Activated naive CD8-positive, alpha-beta T cell treated with anti-CD3 and anti-CD28 coated beads, Interleukin-2, amount 50 U/mL, for 24 hours (primary cell): Measurements from ENCODE around the gene TUBA1A.
"Not testable (repeated sequence)": the region's sequence is repeated elsewhere in the genome, so short reads cannot be mapped to it uniquely, and the experiment has no call there.

Experiments
- ATAC-seq: fragments of 150-1000 bp; cut with Tn5 transposase; one replicate; pipeline ENCODE4 v1.10.0; 2021
- DNase-seq: peaks from one replicate; pipeline ENCODE4 v3.0.0; 2021
- H3K27ac Mint-ChIP-seq: one replicate; pipeline ENCODE4 v1.8.0; 2021; ENCODE audit warnings: mild to moderate bottlenecking, mixed read lengths
- H3K27me3 Mint-ChIP-seq: one replicate; pipeline ENCODE4 v1.8.0; 2021; ENCODE audit warnings: mixed read lengths
- H3K36me3 Mint-ChIP-seq: one replicate; pipeline ENCODE4 v1.8.0; 2021; ENCODE audit warnings: low read depth, mixed read lengths
- H3K4me1 Mint-ChIP-seq: one replicate; pipeline ENCODE4 v1.8.0; 2021; ENCODE audit warnings: mixed read lengths
- H3K4me3 Mint-ChIP-seq: one replicate; pipeline ENCODE4 v1.8.0; 2021; ENCODE audit warnings: mild to moderate bottlenecking, moderate library complexity, mixed read lengths
- H3K9me3 Mint-ChIP-seq: one replicate; pipeline ENCODE4 v1.8.0; 2021; ENCODE audit warnings: mixed read lengths

Gene TUBA1A

GRCh38 chr12:49219417-49220026, 30.6 kb upstream of the TUBA1A start:
- ATAC-seq (no peak), DNase-seq (no peak)
- Mint-ChIP-seq H3K36me3 (no peaks in the 10 kb centered on the region), H3K4me1 (no peaks in the 10 kb centered on the region), H3K9me3 (no peaks in the 10 kb centered on the region), H3K4me3 (no peak overlapping the region), H3K27ac (no peak overlapping the region), H3K27me3 (no peaks in the 10 kb centered on the region)

GRCh38 chr12:49212572-49212971, 23.7 kb upstream of the TUBA1A start:
- H3K27ac Mint-ChIP-seq, result no peak overlapping the region
- no peaks in the 10 kb centered on the region for H3K4me1 Mint-ChIP-seq
- no peak overlapping the region for H3K4me3 Mint-ChIP-seq
- ATAC-seq (no peak), DNase-seq (no peak)
- H3K27me3 Mint-ChIP-seq, result no peaks in the 10 kb centered on the region
- H3K9me3 Mint-ChIP-seq, result no peaks in the 10 kb centered on the region
- no peaks in the 10 kb centered on the region for H3K36me3 Mint-ChIP-seq

GRCh38 chr12:49210703-49211102, 21.8 kb upstream of the TUBA1A start:
- not testable (repeated sequence) for DNase-seq, H3K9me3 Mint-ChIP-seq, ATAC-seq, H3K4me1 Mint-ChIP-seq, H3K36me3 Mint-ChIP-seq, H3K27me3 Mint-ChIP-seq, H3K27ac Mint-ChIP-seq, H3K4me3 Mint-ChIP-seq

- no peaks in the 10 kb centered on the region for H3K36me3 Mint-ChIP-seq
- DNase-seq, result no peak
- no peaks in the 10 kb centered on the region for H3K4me1 Mint-ChIP-seq
- H3K27me3 Mint-ChIP-seq, result peaks cover 1% of the 10 kb centered on the region
- H3K4me3 Mint-ChIP-seq, result no peak overlapping the region
- no peak for ATAC-seq
- H3K9me3 Mint-ChIP-seq, result no peaks in the 10 kb centered on the region
- no peak overlapping the region for H3K27ac Mint-ChIP-seq
These were observed 19.8 kb upstream of the TUBA1A start for GRCh38 chr12:49208676-49209075.

- H3K4me1 Mint-ChIP-seq, result no peaks in the 10 kb centered on the region
- H3K36me3 Mint-ChIP-seq, result no peaks in the 10 kb centered on the region
- no peak for ATAC-seq
- no peak overlapping the region for H3K4me3 Mint-ChIP-seq
- no peak for DNase-seq
- peaks cover 1% of the 10 kb centered on the region for H3K27me3 Mint-ChIP-seq
- no peak overlapping the region for H3K27ac Mint-ChIP-seq
- no peaks in the 10 kb centered on the region for H3K9me3 Mint-ChIP-seq
These were observed 19.3 kb upstream of the TUBA1A start for GRCh38 chr12:49208146-49208545.

- H3K27me3 Mint-ChIP-seq, result peaks cover 1% of the 10 kb centered on the region
- no peaks in the 10 kb centered on the region for H3K36me3 Mint-ChIP-seq
- no peak overlapping the region for H3K4me3 Mint-ChIP-seq
- no peak overlapping the region for H3K27ac Mint-ChIP-seq
- H3K4me1 Mint-ChIP-seq, result peaks cover 7% of the 10 kb centered on the region
- ATAC-seq (no peak), DNase-seq (no peak)
- no peaks in the 10 kb centered on the region for H3K9me3 Mint-ChIP-seq
These were observed 17.5 kb upstream of the TUBA1A start for GRCh38 chr12:49206389-49206788.

- Mint-ChIP-seq H3K27me3 (peaks cover 2% of the 10 kb centered on the region), H3K9me3 (no peaks in the 10 kb centered on the region), H3K4me1 (peaks cover 15% of the 10 kb centered on the region), H3K27ac (peak overlapping the region; percentile 87), H3K36me3 (no peaks in the 10 kb centered on the region), H3K4me3 (peak overlapping the region; percentile 65)
- DNase-seq, result no peak
- ATAC-seq, result peak; percentile 20
These were observed 12.9 kb upstream of the TUBA1A start for GRCh38 chr12:49201595-49202295.

GRCh38 chr12:49200919-49201594, 12.2 kb upstream of the TUBA1A start:
- H3K27ac Mint-ChIP-seq, result peak overlapping the region; percentile 87
- peaks cover 15% of the 10 kb centered on the region for H3K4me1 Mint-ChIP-seq
- peaks cover 2% of the 10 kb centered on the region for H3K27me3 Mint-ChIP-seq
- H3K9me3 Mint-ChIP-seq, result no peaks in the 10 kb centered on the region
- DNase-seq (no peak), ATAC-seq (peak; percentile 89)
- H3K36me3 Mint-ChIP-seq, result no peaks in the 10 kb centered on the region
- peak overlapping the region; percentile 65 for H3K4me3 Mint-ChIP-seq

- H3K27ac Mint-ChIP-seq, result no peak overlapping the region
- H3K9me3 Mint-ChIP-seq, result no peaks in the 10 kb centered on the region
- no peak overlapping the region for H3K4me3 Mint-ChIP-seq
- DNase-seq (no peak), ATAC-seq (no peak)
- H3K4me1 Mint-ChIP-seq, result peaks cover 15% of the 10 kb centered on the region
- H3K27me3 Mint-ChIP-seq, result peaks cover 2% of the 10 kb centered on the region
- H3K36me3 Mint-ChIP-seq, result no peaks in the 10 kb centered on the region
These were observed 9.7 kb upstream of the TUBA1A start for GRCh38 chr12:49198431-49199155.

GRCh38 chr12:49197256-49197655, 8.4 kb upstream of the TUBA1A start:
- no peak for DNase-seq
- Mint-ChIP-seq H3K4me3 (no peak overlapping the region), H3K27me3 (peaks cover 2% of the 10 kb centered on the region), H3K36me3 (no peaks in the 10 kb centered on the region), H3K4me1 (peaks cover 15% of the 10 kb centered on the region), H3K9me3 (no peaks in the 10 kb centered on the region), H3K27ac (no peak overlapping the region)
- no peak for ATAC-seq

- no peak for DNase-seq
- Mint-ChIP-seq H3K4me1 (peaks cover under 1% of the 10 kb centered on the region), H3K9me3 (no peaks in the 10 kb centered on the region), H3K27me3 (peaks cover 2% of the 10 kb centered on the region), H3K27ac (no peak overlapping the region), H3K36me3 (no peaks in the 10 kb centered on the region), H3K4me3 (no peak overlapping the region)
- ATAC-seq, result no peak
These were observed 6.9 kb upstream of the TUBA1A start for GRCh38 chr12:49195736-49196135.

GRCh38 chr12:49193746-49194145, 4.9 kb upstream of the TUBA1A start:
- not testable (repeated sequence) for ATAC-seq, H3K27ac Mint-ChIP-seq, H3K4me3 Mint-ChIP-seq, H3K27me3 Mint-ChIP-seq, H3K36me3 Mint-ChIP-seq, DNase-seq, H3K9me3 Mint-ChIP-seq, H3K4me1 Mint-ChIP-seq

- H3K4me3 Mint-ChIP-seq, H3K9me3 Mint-ChIP-seq, DNase-seq, H3K27me3 Mint-ChIP-seq, ATAC-seq, H3K36me3 Mint-ChIP-seq, H3K27ac Mint-ChIP-seq: not testable (repeated sequence)
- H3K4me1 Mint-ChIP-seq, result peaks cover 14% of the 10 kb centered on the region
These were observed 2.6 kb upstream of the TUBA1A start for GRCh38 chr12:49191498-49191897.

- no peak overlapping the region for H3K4me3 Mint-ChIP-seq
- no peak for ATAC-seq
- no peaks in the 10 kb centered on the region for H3K27me3 Mint-ChIP-seq
- H3K27ac Mint-ChIP-seq, result no peak overlapping the region
- DNase-seq, result no peak
- H3K4me1 Mint-ChIP-seq, result peaks cover 17% of the 10 kb centered on the region
- H3K9me3 Mint-ChIP-seq, result no peaks in the 10 kb centered on the region
- peaks cover 3% of the 10 kb centered on the region for H3K36me3 Mint-ChIP-seq
These were observed 2.1 kb upstream of the TUBA1A start for GRCh38 chr12:49190974-49191373.
